AG04449 (cell line): ENCODE results near the gene CFAP74.

Experiments used
- CTCF ChIA-PET: fragments of 350-600 bp; formaldehyde crosslinking; extraction: SDS; loops from one replicate; lab custom pipeline; 2021; ENCODE audit warnings: antibody characterized with exemption; lab: Yijun Ruan, JAX
- POLR2A ChIA-PET: fragments of 400-600, 350-600 bp; formaldehyde crosslinking; extraction: SDS; loops from one replicate; lab custom pipeline; 2020; ENCODE audit warnings: antibody characterized with exemption, inconsistent platforms; lab: Yijun Ruan, JAX
- DNase-seq: peaks from one replicate; pipeline ENCODE4 v3.0.0-alpha.2; 2010; ENCODE audit warnings: low read depth, low spot score
- H3K4me3 ChIP-seq: 2 replicates; pipeline ENCODE4 v1.5.1; 2011; ENCODE audit warnings: low read depth, mild to moderate bottlenecking, control low read depth, low read length
- TF ChIP-seq, protein P1 (sequence below): IDR thresholded peaks from one replicate; pipeline ENCODE4 v1.5.1; 2011; ENCODE audit warnings: mild to moderate bottlenecking, moderate library complexity, low read length, control low read depth, inconsistent platforms; ENCODE audit not compliant: insufficient read depth; ENCODE audit errors: missing control alignments

Gene CFAP74

DNA sequence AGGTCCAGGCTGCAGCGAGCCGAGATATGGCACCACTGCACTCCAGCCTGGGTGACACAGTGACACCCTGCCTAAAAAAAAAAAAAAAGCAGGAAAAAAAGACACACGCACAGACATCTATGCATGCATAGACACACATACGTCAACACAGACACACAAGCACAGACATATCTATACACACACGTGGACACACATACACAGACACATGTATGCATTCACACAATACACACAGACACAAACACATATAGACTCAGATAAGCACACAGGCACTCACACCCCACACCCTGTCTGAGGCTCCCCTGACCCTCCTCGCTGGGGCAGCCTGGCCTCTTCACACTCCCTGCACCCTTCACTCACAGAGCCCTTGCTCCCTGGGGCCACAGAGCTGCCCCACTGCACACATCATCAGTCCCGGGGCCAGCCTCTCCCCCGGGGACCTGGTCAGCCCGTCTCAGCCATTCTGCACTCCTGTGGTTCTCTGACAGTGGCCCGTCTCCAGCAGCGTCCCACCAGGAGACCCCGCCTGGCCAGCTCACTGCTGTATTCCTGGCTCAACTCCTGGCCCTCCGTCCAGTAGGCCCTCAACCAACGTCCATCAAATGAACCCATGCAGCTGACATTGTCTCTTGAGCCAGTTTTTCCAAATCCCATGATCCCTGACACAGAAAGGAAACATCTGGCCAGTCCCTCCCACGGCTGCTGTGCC, 42.0 kb upstream of the CFAP74 start:
- no peak for DNase-seq
- TF ChIP-seq, protein P1, sequence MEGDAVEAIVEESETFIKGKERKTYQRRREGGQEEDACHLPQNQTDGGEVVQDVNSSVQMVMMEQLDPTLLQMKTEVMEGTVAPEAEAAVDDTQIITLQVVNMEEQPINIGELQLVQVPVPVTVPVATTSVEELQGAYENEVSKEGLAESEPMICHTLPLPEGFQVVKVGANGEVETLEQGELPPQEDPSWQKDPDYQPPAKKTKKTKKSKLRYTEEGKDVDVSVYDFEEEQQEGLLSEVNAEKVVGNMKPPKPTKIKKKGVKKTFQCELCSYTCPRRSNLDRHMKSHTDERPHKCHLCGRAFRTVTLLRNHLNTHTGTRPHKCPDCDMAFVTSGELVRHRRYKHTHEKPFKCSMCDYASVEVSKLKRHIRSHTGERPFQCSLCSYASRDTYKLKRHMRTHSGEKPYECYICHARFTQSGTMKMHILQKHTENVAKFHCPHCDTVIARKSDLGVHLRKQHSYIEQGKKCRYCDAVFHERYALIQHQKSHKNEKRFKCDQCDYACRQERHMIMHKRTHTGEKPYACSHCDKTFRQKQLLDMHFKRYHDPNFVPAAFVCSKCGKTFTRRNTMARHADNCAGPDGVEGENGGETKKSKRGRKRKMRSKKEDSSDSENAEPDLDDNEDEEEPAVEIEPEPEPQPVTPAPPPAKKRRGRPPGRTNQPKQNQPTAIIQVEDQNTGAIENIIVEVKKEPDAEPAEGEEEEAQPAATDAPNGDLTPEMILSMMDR, result no peak
- no peak overlapping the region for H3K4me3 ChIP-seq
- ChIA-PET POLR2A (no interaction called here), CTCF (interaction anchor here (0.7 to 3.7 kb wide), 43 partner anchors 7 to 144 kb away, joined by 3 to 46 read pairs (median 5); partner anchors contain the start of gene CALML6)

DNA sequence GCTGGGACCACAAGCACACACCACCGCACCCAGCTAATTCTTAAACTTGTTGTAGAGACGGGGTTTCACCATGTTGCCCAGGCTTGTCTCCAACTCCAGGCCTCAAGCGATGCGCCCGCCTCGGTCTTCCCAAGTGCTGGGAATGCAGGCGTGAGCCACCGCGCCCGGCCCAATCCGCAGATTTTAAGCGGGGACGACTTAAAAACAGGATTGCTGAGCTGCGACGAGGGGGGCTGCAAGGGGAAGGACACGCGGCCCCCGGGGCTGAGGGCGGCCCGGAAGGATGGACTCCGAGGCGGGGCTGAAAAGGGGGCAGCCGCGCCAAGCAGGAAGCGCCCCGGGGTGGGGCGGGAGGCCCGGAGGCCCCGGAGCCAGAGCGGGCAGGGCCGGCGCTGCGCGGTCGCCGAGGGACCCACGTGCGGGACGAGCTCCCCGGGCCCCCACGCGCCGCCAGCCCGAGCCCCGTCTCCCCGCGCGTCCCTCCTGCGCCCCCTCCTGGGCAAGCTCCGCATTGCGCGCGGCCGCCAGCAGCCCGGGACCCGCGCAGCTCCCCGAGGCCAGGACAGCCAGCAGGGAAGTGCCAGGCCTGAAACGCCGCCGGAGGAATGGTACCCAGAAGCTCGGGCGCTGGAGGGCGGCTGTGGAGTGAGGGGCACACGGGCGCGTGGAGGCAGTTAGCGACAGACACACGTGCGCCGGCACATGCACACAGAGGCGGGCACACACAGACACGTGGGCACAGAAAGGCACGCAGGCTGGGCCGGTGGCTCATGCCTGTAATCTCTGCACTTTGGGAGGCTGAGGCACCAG, 41.1 kb upstream of the CFAP74 start:
- peak overlapping the region; percentile 36 for H3K4me3 ChIP-seq

GRCh38 chr1:2043886-2044285, 40.3 kb upstream of the CFAP74 start:
- TF ChIP-seq, protein P1, result no peak
- DNase-seq, result no peak
- no peak overlapping the region for H3K4me3 ChIP-seq
- CTCF ChIA-PET, result interaction anchor here (0.7 to 3.7 kb wide), 30 partner anchors 9 to 136 kb away, joined by 3 to 46 read pairs (median 7); partner anchors contain the start of genes CALML6 and CFAP74
- POLR2A ChIA-PET, result no interaction called here

More for the DNA sequence above, 41.1 kb upstream of the CFAP74 start:
- TF ChIP-seq, protein P1, result peak; percentile 93
- ChIA-PET POLR2A (no interaction called here), CTCF (interaction anchor here (0.6 to 3.7 kb wide), 53 partner anchors 8 to 144 kb away, joined by 3 to 46 read pairs (median 4); partner anchors contain the start of genes CALML6 and CFAP74)
- DNase-seq, result no peak

- ChIA-PET POLR2A (no interaction called here), CTCF (interaction anchor here (0.9 to 3.7 kb wide), 11 partner anchors 8 to 127 kb away, joined by 3 to 46 read pairs (median 10); partner anchors contain the start of genes CALML6 and CFAP74)
- TF ChIP-seq, protein P1, result no peak
- no peak overlapping the region for H3K4me3 ChIP-seq
- DNase-seq, result no peak
Measured at GRCh38 chr1:2042830-2043773, 39.5 kb upstream of the CFAP74 start.

DNA sequence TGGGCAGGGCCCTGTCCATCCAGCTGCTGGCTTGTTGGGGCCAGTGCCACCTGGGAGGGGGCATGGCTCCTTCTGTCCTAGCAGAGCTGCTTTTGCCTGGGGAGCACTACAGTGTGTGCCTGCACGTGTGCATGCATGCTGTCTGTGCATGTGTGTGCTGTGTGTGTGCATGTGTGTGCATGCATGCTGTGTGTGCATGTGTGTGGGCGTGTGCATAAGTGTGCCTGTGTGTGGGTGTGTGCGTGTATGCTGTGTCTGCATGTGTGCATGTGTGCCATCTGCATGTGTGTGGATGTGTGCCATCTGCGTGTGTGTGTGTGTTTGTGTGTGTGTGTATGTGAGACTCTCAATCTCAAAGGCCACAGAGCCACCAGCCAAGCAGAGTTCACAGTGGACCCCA, 38.3 kb upstream of the CFAP74 start:
- no peak overlapping the region for H3K4me3 ChIP-seq
- DNase-seq, result no peak
- ChIA-PET CTCF (interaction anchor here (1.1 to 1.2 kb wide), 2 partner anchors 11 to 141 kb away, joined by 3 read pairs; no protein-coding TSS in a partner anchor), POLR2A (no interaction called here)
- TF ChIP-seq, protein P1, result no peak
